ENCODE measurements around the gene ZNF514. TPM values are rescaled to one million over a fixed set of nuclear protein-coding genes. Genes with fewer than 3 reads are reported as not detected.

The ZNF514 gene
- total and polyA plus RNA-seq, 2 donors from 2014 or later: 11.1 to 21.8 TPM

GRCh38 chr2:95158441-95158840, 1.2 kb downstream of the ZNF514 start:
- FAIRE-seq: no peak
- Histone ChIP-seq H3K36me3 (ENCODE audit: control insufficient read depth in 2 of 3, insufficient read depth in 3 of 3, low read length in 3 of 3) (peaks cover 0 to 9% (median 0%) of the 10 kb centered on the region in 3 donors), H3K4me3 (ENCODE audit: low read length in 3 of 3) (peak overlapping the region; percentile 72 to 83 (median 79)), H3K9ac (ENCODE audit: low read length in 3 of 3) (peak overlapping the region in 2 of 3 donors; percentile 30 to 83), H3K27me3 (ENCODE audit: control insufficient read depth, insufficient read depth, low read length) (no peaks in the 10 kb centered on the region), H3K4me1 (ENCODE audit: control insufficient read depth in 2 of 3, insufficient read depth in 2 of 3, low read depth in 1 of 3, low read length in 3 of 3) (peaks cover 0 to 13% (median 0%) of the 10 kb centered on the region in 3 donors), H3K9me3 (ENCODE audit: control insufficient read depth in 2 of 3, insufficient read depth in 1 of 3, low read length in 3 of 3) (peaks cover 0 to 2% (median 2%) of the 10 kb centered on the region in 3 donors), H3K27ac (ENCODE audit: low read depth in 2 of 2, low read length in 2 of 2) (no peak overlapping the region)
- DNase-seq: peak in 3 of 5 donors; percentile 1 to 39 (median 8)
- intact Hi-C loops (cut with DNase I): no loop called here
- no peak for TF ChIP-seq CTCF (IDR thresholded peaks at IDR 0.05; ENCODE audit: borderline replicate concordance, extremely low read depth, insufficient read depth)

- H3K4me3 ChIP-seq (ENCODE audit: low read length in 3 of 3): no peak overlapping the region
- H3K27me3 ChIP-seq (ENCODE audit: control insufficient read depth, insufficient read depth, low read length): no peaks in the 10 kb centered on the region
- intact Hi-C loops (cut with DNase I): no loop called here
- peaks cover 24 to 34% (median 28%) of the 10 kb centered on the region in 3 donors for H3K36me3 ChIP-seq (ENCODE audit: control insufficient read depth in 2 of 3, insufficient read depth in 3 of 3, low read length in 3 of 3)
- no peak for FAIRE-seq
- H3K4me1 ChIP-seq (ENCODE audit: control insufficient read depth in 2 of 3, insufficient read depth in 2 of 3, low read depth in 1 of 3, low read length in 3 of 3): no peaks in the 10 kb centered on the region
- H3K9ac ChIP-seq (ENCODE audit: low read length in 3 of 3): no peak overlapping the region
- no peak overlapping the region for H3K27ac ChIP-seq (ENCODE audit: low read depth in 2 of 2, low read length in 2 of 2)
- no peak for DNase-seq
- H3K9me3 ChIP-seq (ENCODE audit: control insufficient read depth in 2 of 3, insufficient read depth in 1 of 3, low read length in 3 of 3): peaks cover 4 to 79% (median 54%) of the 10 kb centered on the region in 3 donors
- no peak for TF ChIP-seq CTCF (IDR thresholded peaks at IDR 0.05; ENCODE audit: borderline replicate concordance, extremely low read depth, insufficient read depth)
Measured at GRCh38 chr2:95149397-95149984, 10.2 kb downstream of the ZNF514 start.

- Histone ChIP-seq H3K4me1 (ENCODE audit: control insufficient read depth in 2 of 3, insufficient read depth in 2 of 3, low read depth in 1 of 3, low read length in 3 of 3) (no peaks in the 10 kb centered on the region), H3K9me3 (ENCODE audit: control insufficient read depth in 2 of 3, insufficient read depth in 1 of 3, low read length in 3 of 3) (peaks cover 2 to 67% (median 20%) of the 10 kb centered on the region in 3 donors), H3K9ac (ENCODE audit: low read length in 3 of 3) (no peak overlapping the region), H3K27me3 (ENCODE audit: control insufficient read depth, insufficient read depth, low read length) (no peaks in the 10 kb centered on the region), H3K36me3 (ENCODE audit: control insufficient read depth in 2 of 3, insufficient read depth in 3 of 3, low read length in 3 of 3) (peaks cover 0 to 4% (median under 1%) of the 10 kb centered on the region in 3 donors), H3K27ac (ENCODE audit: low read depth in 2 of 2, low read length in 2 of 2) (no peak overlapping the region), H3K4me3 (ENCODE audit: low read length in 3 of 3) (no peak overlapping the region)
- FAIRE-seq (no peak), DNase-seq (no peak)
- intact Hi-C loops (cut with DNase I): no loop called here
- TF ChIP-seq CTCF (IDR thresholded peaks at IDR 0.05; ENCODE audit: borderline replicate concordance, extremely low read depth, insufficient read depth): no peak
Measured at GRCh38 chr2:95143838-95144237, 15.8 kb downstream of the ZNF514 start.
